ENCODE results near the gene CELSR1.

Gene CELSR1

GRCh38 chr22:46576556-46577367 is 39.3 kb upstream of the CELSR1 start:
- no peak for DNase-seq (ENCODE audit: low read depth, low spot score)

DNA sequence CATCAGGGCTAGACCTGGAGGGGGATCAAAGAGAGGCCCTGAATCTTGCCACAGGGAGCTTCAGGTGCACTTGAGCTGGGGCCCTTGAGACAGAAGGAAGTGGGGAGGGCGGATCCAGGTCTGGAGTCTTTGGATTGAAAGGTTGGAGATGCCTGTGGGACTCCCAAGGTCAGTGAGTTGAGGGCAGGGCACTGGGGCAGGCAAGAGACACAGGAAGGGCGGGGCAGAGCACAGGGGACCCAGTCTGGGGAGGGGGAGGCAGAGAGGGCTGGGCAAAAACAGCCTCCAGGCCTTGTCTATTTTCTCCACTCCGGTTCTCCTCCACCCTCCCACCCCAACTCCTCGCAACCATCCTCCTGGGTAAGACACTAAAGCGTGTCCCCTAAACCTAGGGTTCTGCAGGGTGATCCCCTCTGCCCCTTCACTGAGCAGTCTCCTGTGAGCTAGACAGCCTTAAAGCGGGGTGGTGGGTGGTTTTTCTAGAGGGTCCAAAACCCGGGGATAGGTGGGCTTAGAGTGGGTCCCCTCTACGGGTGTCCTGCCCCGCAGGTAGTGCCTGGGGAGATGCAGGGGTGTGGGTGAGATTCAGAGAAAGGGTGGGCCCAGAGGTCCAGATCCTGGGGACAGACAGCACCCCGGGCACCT is 38.6 kb upstream of the CELSR1 start:
- DNase-seq (ENCODE audit: low read depth, low spot score) = no peak

- DNase-seq (ENCODE audit: low read depth, low spot score) = no peak
Measured at GRCh38 chr22:46574993-46575910, 37.8 kb upstream of the CELSR1 start.

GRCh38 chr22:46574438-46574992 is 37.1 kb upstream of the CELSR1 start:
- no peak for DNase-seq (ENCODE audit: low read depth, low spot score)

- DNase-seq (ENCODE audit: low read depth, low spot score) = no peak
Measured at GRCh38 chr22:46573781-46574437, 36.5 kb upstream of the CELSR1 start.

DNA sequence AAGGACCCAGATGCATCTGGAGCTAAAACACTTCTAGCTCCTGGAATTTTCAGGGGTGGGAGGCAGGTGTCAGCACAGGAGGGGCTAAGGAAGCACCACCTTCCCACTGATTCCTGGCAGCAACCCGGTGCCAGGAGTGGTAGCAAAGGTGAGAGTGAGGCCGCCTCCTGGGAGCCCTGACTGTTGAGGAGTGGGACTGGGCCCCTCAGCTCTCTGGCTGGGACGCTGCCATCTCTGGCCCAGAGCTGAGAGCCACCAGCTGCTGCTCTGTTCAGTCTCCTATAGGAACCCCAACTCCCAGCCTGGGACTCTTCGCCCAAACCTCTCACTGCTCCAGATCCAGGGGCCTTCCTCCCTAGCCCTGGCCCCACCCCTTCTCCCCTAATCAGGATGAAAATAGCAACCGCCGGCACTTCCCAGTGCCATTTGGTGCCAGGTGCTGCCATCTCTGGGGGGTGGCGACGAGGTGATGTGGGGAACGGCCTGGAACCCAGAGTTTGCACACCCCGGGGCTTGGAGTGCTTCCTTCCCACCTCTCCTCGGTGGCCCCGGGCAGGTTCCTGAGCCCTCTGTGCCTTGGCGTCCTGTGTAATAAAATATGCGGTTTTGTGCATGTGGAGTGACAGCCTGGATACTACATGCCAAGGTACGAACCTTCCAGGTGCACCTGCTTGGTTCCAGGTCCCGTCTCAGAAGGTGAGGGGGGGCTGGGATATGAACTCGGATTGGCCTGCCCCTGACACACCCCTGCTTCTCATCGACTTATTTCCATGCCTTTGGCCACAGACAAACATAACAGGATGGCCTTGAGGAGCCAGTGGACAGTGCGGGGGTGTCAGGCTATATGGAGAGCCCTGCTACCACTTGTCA is 35.7 kb upstream of the CELSR1 start:
- DNase-seq (ENCODE audit: low read depth, low spot score) = no peak

DNA sequence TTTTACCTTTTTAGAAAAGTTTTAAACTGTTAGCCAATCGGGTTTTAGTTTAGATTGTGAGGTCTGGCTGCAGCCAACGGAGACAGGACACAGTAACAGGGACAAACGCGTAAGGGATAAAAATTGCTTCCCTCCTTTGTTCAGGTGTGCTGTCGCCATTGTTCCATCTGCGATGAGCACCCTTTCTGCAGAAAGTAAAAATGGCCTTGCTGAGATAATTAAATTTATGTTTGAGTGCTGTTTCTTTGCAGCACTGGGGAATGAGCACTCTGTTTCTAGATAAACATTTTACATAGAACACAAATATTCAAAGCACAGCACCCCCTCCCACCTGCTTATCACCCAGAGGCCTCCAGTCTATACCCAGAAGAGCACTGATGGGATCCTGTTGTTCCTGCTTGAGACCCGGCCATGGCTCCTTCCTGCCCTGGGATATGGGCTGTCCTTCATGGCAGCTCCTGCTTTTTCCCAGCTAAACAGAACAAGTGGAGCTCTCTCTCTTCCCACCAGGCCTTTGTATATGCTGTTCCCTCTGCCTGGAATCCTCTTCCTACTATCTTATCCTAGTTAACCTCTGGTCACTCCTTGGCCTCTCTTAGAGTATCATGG is 34.3 kb upstream of the CELSR1 start:
- no peak for DNase-seq (ENCODE audit: low read depth, low spot score)

GRCh38 chr22:46569848-46570695 is 32.7 kb upstream of the CELSR1 start:
- DNase-seq (ENCODE audit: low read depth, low spot score) = no peak

DNA sequence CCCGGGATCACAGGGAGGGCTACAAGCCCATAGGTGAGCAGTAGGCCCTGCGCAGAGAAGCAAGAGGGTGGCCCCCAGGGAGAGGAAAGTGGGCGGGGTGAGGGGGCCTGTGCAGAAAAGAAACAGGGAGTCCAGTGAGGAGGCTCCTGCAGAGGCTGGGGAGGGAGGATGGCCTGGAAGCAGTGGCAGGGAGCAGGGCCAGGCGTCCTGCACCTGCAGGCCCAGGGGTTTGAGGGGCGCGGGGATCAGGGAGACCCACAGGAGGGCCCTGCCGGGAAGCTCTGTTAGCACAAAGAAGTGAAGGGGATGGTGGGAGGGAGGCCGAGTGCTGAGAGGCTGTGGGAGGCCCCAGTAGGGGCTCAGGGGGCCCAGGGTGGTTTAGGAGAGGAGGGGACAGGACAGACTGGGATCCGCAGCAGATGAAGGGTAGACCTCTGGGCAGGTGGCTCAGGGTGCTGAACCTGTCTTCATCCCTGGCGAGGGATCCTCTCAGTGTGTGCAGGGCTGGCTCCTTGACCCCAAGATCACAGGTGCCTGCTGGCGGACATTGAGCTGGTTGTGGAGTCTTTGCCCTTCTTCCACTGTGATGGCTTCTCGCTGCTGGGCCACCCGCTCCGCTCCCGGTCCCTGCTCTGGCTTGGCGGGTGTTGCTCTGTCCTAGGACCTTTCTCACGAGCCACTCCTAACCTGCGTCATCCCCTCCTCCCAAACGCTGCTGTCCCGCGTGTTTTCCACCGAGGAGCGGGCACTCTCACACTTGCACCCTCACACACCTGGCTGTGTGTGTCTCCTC is 31.8 kb upstream of the CELSR1 start:
- DNase-seq (ENCODE audit: low read depth, low spot score) = no peak

DNA sequence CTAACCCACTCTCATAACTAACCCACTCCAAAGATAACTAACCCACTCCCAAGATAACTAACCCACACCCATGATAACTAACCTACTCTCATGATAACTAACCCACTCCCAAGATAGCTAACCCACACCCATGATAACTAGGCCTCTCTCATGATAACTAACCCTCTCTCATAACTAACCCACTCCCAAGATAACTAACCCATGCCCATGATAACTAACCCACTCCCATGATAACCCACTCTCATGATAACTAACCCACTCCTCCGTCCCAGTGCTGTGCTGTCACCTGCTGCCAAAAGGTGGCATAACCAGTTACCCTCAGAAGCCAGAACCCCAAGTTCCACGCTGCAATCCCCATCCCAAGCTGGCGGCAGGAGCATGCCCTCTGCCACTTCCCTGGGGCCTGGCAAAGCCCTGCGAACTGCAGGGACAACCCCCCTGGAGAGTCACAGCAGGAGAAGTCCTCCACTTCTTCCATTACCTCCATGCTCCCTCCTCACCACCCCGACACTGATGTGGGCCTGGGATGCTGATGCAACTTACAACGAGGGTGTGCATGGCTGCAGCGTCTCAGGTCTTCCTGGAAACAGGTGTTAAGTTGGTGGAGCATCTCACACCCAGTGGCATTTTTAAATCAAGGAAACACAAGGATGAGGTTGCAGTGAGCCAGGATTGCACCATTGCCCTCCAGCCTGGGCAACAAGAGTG is 30.8 kb upstream of the CELSR1 start:
- no peak for DNase-seq (ENCODE audit: low read depth, low spot score)

DNA sequence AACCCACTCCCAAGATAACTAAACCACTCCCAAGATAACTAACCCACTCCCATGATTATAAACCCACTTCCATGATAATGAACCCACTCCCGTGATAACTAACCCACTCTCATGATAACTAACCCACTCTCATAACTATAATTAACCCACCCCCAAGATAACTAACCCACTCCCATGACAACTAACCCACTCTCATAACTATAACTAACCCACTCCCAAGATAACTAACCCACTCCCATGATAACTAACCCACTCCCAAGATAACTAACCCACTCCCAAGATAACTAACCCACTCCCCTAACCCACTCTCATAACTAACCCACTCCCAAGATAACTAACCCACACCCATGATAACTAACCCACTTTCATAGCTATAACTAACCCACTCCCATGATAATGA is 30.1 kb upstream of the CELSR1 start:
- no peak for DNase-seq (ENCODE audit: low read depth, low spot score)

DNA sequence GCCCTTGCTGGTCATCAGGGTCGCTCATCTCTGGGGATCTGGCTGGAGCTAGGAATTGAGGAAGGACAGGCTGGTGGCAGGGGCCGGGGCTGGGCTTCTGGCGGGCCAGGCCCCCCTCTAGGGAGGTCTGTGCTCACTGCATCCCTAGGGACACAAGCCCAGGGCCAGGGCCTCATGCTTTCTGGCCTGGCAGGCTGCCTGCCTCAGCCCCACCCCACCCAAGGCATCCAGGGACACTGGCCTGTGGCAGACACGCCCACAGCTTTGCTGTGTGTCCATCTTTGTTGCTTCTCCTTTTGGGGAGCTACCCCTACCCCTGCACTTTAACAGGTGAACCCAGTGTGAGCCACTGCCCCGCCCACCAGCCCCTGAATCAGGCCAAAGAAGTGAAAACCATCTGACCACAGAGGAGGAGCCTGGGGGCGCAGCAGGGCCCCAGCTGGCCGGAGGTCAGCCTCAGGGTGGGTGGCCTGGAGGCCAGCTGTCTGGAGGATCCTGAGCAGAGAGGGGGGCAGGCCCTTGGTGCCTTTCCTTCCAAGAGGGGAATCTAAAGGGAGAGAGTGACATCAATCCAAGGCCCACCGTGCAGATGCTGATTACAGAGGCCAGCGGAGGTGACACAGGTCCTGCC is 26.8 kb upstream of the CELSR1 start:
- no peak for DNase-seq (ENCODE audit: low read depth, low spot score)

GRCh38 chr22:46563381-46564083 is 26.1 kb upstream of the CELSR1 start:
- no peak for DNase-seq (ENCODE audit: low read depth, low spot score)

DNA sequence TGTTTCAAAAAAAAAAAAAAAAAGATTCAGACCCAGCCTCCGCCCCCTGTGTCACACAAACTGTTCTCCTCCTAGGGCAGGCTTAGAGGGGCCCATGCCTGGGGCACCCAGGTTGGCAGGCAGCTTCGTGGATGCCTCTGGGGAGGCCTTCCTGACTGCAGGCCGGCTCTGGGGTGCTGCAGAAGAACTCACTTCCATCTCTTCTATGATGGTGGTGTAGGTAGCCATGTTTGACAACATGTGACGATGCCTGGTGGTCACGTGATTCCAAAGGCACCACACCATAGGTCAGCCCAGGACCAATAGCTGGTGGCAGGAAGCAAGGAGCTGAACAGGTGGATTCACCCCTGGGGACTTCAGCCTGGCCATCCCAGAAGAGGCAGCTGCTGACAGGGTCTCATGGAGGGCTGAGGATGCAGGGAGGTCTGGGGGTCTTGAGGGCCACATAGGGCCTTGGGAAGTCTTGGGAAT is 24.1 kb upstream of the CELSR1 start:
- no peak for DNase-seq (ENCODE audit: low read depth, low spot score)

GRCh38 chr22:46560696-46561295 is 23.4 kb upstream of the CELSR1 start:
- DNase-seq (ENCODE audit: low read depth, low spot score) = no peak

Data from brain pericyte (primary cell).